GM10248 (cell line): ENCODE data around the gene GRAMD4.

ENCODE experiments used
- CTCF ChIA-PET: fragments of 300-600 bp; sonication (Branson Sonifier 250); formaldehyde crosslinking; extraction: SDS; loops from one replicate; lab custom pipeline; 2021; ENCODE audit warnings: antibody characterized with exemption; lab: Yijun Ruan, JAX
- POLR2A ChIA-PET: fragments of 350-650 bp; sonication (Branson Sonifier 250); formaldehyde crosslinking; extraction: SDS; loops from one replicate; lab custom pipeline; 2020; ENCODE audit warnings: antibody characterized with exemption; lab: Yijun Ruan, JAX
- DNase-seq: peaks from one replicate; pipeline ENCODE4 v3.0.0; 2012; ENCODE audit errors: extremely low spot score
- TF ChIP-seq, protein P1 (sequence below): IDR thresholded peaks from 2 replicates; pipeline ENCODE4 v1.5.1; 2012; ENCODE audit warnings: mild to moderate bottlenecking, low read depth; ENCODE audit errors: extremely low read depth, missing control alignments, control extremely low read depth

GRAMD4 gene

DNA sequence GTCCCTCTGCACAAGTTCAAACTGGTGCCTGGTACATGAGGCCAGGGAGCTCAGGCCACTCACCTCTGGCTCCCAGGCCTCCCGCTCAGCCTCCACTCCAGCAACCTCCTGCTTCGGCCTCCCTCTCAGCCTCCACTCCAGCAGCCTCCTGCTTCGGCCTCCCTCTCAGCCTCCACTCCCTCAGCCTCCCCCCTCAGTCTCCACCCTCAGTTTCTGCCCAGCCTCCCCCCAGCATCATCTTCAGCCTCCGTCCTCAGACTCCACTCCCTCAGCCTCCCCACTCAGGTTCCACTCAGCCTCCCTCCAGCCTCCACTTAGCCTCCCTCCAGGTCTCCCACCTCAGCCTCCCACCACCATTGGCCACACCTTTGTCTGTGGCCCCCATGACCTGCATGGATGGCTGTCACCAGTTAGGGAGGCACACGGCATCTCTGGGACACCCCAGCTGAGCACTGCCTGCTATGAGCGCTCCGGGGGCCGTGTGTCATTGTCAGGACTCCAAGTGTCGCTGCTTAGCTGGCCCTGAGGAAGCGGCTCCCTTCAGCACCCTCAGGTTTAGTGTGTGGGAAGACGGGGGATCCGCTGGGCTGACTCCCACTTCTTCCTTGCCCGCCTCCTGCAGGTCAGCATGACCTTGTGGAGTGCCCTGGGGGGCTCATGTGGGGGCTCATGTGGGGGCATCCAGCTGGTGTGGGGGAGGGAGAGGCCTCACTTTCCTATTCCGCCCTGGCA is 39.0 kb downstream of the GRAMD4 start:
- ChIA-PET POLR2A (no interaction called here), CTCF (no interaction called here)
- DNase-seq: no peak
- TF ChIP-seq, protein P1, sequence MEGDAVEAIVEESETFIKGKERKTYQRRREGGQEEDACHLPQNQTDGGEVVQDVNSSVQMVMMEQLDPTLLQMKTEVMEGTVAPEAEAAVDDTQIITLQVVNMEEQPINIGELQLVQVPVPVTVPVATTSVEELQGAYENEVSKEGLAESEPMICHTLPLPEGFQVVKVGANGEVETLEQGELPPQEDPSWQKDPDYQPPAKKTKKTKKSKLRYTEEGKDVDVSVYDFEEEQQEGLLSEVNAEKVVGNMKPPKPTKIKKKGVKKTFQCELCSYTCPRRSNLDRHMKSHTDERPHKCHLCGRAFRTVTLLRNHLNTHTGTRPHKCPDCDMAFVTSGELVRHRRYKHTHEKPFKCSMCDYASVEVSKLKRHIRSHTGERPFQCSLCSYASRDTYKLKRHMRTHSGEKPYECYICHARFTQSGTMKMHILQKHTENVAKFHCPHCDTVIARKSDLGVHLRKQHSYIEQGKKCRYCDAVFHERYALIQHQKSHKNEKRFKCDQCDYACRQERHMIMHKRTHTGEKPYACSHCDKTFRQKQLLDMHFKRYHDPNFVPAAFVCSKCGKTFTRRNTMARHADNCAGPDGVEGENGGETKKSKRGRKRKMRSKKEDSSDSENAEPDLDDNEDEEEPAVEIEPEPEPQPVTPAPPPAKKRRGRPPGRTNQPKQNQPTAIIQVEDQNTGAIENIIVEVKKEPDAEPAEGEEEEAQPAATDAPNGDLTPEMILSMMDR: no peak

DNA sequence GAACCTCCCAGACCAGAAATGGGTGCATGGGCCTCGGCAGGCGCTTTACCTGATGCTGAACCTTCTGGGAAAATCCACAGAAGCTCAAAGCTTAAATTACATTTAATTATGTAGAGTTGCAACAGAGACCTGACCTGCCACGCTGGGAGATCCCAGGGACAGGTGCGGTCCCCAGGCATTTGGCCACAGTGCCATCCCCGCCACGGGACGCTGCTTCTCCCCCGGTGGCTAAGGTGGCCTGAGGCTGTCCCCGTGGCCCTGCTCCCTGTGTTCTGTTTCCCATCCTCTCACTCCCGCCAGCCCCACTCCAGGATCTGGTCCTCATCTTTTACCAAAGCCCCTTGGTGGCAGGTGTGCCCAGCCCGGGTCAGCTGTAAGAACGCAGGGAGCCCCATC is 39.6 kb downstream of the GRAMD4 start:
- DNase-seq: no peak
- TF ChIP-seq, protein P1: no peak
- ChIA-PET POLR2A (no interaction called here), CTCF (no interaction called here)

DNA sequence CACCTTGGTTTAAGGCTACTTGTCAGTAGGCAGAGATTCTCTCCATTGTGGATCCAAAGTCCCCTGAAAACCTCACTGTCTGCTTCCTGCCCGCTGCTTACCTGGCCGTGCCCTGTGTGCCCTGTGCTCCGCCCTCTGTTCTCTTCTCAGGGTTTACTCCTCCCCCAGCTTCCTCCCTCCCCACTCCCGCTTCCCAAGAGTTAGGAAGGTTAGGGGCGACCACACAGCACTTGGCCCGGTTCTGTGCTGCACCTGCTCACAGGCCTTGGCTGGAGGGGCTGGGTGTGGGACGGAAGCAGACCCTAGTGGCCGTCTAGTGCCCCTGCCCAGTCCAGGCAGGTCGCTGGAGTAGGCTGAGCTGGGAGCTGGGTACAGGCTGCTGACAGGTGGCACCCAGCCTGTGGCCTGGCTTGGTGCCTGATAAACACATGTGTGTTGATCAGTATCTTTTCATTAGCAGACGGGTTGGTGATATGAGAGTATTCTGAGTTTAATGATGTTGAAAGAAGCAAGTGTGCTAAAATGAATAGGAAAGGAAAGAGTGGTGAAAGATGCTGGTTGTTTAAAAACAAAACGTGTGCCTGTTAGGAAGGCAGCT is 40.5 kb downstream of the GRAMD4 start:
- ChIA-PET POLR2A (no interaction called here), CTCF (no interaction called here)
- TF ChIP-seq, protein P1: no peak
- no peak for DNase-seq

DNA sequence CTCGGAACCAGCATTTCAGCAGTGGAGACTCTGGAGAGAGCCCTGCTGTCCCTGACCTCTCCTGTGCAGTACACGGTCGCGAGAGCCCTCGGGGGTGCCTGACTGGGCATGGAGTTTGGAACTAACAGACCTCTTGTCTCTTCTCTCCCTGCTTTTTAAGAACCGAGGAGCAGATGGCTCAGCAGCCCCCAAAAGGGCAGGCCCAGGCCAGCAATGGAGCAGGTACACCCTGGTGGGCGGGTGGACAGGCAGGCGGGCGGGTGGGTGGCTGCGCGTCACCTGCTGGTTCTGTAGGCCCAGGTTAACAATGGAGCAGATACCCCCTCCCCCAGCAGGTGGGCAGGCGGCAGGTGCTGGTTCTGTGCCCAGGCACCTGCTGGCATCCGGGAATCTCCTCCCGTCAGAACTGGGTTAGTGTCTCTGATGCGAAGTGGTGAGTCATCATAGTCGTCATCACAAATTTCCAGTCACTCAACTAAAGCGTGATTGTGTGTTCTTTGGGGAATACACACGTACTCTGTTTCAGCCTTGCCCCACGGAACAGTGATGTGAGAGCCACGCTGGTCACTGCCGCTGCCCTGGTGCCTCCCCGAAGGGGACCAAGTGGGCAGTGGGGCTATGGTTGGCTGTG is 41.1 kb downstream of the GRAMD4 start:
- no peak for DNase-seq
- CTCF ChIA-PET: no interaction called here
- TF ChIP-seq, protein P1: no peak
- POLR2A ChIA-PET: no interaction called here

DNA sequence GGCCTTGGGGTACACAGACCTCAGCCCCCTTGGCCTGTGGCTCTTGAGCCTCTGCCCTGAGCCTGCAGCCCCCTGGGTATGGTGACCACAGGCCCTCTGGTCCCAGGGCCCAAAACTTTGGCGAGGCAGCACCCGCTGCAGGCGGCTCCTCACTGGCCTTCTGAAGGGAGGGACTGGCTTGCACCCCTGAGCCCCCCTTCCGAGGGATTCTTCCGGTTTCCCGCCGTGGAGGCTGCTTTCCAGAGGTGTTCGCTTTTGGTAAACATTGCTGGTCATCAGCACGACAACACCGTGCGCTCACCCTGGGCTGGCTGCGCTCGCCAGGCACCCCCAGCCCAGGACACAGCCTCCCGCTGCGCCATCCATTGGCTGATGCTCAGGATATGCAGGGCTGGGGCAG is 42.0 kb downstream of the GRAMD4 start:
- CTCF ChIA-PET: no interaction called here
- POLR2A ChIA-PET: no interaction called here
- TF ChIP-seq, protein P1: no peak
- no peak for DNase-seq

DNA sequence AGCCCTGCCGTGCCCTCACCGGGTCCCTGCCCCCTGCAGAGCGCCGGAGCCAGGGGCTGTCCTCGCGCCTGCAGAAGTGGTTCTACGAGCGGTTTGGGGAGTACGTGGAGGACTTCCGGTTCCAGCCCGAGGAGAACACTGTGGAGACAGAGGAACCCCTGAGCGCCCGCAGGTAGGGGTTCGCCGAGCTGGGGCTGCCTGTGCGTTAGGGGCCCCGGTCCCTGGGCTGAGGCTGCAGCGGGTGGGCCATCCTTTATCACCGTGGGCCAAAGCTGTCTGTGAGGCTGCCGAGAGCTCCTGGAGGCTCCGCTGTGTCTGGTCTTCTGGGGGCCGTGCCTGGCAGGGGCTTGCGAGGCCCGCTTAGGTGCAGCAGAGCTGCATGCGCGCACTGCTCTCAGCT is 42.8 kb downstream of the GRAMD4 start:
- ChIA-PET POLR2A (no interaction called here), CTCF (no interaction called here)
- TF ChIP-seq, protein P1: no peak
- no peak for DNase-seq
